ENCODE measurements around the gene B3GALNT2.
"Not testable (repeated sequence)": the region's sequence is repeated elsewhere in the genome, so short reads cannot be mapped to it uniquely, and the experiment has no call there.

The B3GALNT2 gene

GRCh38 chr1:235504122-235504493 lies at the start of gene B3GALNT2:
Gene B3GALNT2 (minus strand): TSS chr1:235504452. CDS start chr1:235504252, 200 bp downstream.
- DNase-seq (ENCODE audit: low read depth in 2 of 2): no peak

DNA sequence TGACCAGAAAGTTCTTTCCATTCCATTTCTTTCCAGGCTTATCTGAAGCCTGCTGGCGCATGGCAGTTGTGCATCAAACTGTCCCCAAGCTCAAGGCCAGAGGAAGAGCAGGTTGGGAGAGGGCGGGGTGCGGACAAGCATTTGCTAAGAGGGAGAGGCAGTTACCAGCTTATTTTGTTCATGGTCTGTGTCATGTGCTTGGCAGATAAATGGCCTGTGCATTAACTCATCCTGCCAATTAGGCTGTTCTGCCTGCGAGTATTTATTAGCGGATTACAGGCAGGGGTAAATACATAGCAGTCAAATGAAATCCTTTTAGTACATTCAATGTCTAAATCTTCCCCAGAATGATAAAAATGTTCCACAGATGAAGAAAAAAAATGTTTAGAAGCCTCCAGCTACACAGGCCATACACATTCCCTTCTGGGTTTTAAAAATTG lies 48.9 kb upstream of the B3GALNT2 start:
- no peak for DNase-seq (ENCODE audit: low read depth in 2 of 2)

- DNase-seq (ENCODE audit: low read depth in 2 of 2): no peak
These were observed 48.0 kb upstream of the B3GALNT2 start for GRCh38 chr1:235552146-235552716.

DNA sequence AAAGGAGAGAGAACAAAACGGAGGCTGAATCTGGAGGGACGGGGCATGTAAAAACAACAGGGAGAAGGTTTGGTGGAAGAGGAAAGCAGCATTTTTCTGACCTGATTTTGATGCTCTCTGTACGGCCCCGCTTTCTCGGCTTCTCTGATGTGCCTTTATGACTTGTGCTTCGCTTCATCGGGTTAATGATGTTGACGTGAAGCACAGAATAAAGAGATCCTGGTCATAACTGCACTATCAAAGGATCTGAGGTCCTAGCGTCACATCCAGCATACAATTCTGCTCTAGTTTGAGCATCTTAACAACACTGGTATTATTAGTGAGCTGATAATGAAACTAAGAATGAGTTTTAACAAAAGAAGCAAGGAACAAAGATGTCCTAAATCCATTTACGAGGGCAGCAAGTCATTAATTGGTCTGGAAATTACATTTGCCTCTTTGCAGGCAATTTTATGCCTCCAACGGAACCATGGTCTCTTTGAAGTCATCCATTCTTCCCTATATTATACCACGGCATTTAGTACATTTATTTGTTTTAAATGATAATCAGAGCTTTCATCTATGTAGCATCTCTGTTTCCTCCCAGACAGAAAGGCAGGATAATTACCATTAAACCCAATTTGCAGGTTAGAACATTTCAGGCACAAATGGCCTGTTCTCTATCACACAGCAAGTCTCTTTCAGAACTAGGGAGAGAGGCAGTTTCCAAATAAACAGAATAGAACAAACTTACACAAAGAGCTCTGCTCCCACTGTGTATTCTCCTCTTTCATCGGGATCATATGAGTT lies 45.3 kb upstream of the B3GALNT2 start:
- DNase-seq (ENCODE audit: low read depth in 2 of 2): no peak

GRCh38 chr1:235546369-235547155 lies 42.3 kb upstream of the B3GALNT2 start:
- not testable (repeated sequence) for DNase-seq (ENCODE audit: low read depth in 2 of 2)

GRCh38 chr1:235545292-235545930 lies 41.2 kb upstream of the B3GALNT2 start:
- DNase-seq (ENCODE audit: low read depth in 2 of 2): no peak

DNA sequence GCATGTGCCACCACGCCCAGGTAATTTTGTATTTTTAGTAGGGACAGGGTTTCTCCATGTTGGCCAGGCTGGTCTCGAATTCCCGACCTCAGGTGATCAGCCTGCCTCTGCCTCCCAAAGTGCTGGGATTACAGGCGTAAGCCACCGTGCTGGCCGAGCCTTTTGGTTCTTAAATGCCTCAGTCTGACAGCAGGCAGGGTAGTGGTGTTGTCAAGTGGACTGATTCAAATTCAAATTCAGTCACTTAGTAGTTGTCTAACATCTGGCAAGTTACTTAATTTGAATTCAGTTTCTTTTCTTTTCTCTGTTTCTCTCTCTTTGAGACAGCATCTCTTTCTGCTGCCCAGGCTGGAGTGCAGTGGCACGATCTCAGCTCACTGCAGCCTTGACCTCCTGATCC lies 38.6 kb upstream of the B3GALNT2 start:
- DNase-seq (ENCODE audit: low read depth in 2 of 2): not testable (repeated sequence)

GRCh38 chr1:235533476-235534168 lies 29.4 kb upstream of the B3GALNT2 start:
- no peak for DNase-seq (ENCODE audit: low read depth in 2 of 2)

GRCh38 chr1:235532360-235532759 lies 28.1 kb upstream of the B3GALNT2 start:
- DNase-seq (ENCODE audit: low read depth in 2 of 2): no peak

- no peak for DNase-seq (ENCODE audit: low read depth in 2 of 2)
These were observed 23.1 kb upstream of the B3GALNT2 start for GRCh38 chr1:235527196-235527814.

GRCh38 chr1:235525314-235525713 lies 21.1 kb upstream of the B3GALNT2 start:
- DNase-seq (ENCODE audit: low read depth in 2 of 2): no peak

GRCh38 chr1:235516862-235517446 lies 12.7 kb upstream of the B3GALNT2 start:
- no peak for DNase-seq (ENCODE audit: low read depth in 2 of 2)

- DNase-seq (ENCODE audit: low read depth in 2 of 2): no peak
These were observed 11.7 kb upstream of the B3GALNT2 start for GRCh38 chr1:235515844-235516512.

- no peak for DNase-seq (ENCODE audit: low read depth in 2 of 2)
These were observed 9.5 kb upstream of the B3GALNT2 start for GRCh38 chr1:235513495-235514366.

GRCh38 chr1:235511470-235512240 lies 7.4 kb upstream of the B3GALNT2 start:
- DNase-seq (ENCODE audit: low read depth in 2 of 2): no peak

GRCh38 chr1:235510823-235511222 lies 6.6 kb upstream of the B3GALNT2 start:
- no peak for DNase-seq (ENCODE audit: low read depth in 2 of 2)

DNA sequence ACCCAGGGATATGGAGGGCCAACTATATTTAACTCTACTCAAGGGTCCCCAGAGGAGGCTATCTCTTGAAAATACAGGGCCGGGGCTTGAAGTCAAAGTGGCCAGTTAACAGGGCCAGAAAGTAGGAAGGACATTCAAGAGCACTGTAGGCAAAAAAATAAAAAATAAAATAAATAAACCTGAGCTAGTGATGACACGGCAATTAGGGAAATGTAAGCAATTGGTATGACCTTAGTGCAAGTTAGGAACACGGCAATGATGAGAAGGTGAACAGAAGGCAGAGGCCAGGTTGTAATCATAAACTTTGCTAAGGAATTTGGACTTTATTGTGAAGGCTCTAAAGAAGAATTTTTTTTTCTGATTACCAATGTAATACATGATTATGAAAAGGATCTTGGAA lies 3.4 kb upstream of the B3GALNT2 start:
- no peak for DNase-seq (ENCODE audit: low read depth in 2 of 2)

DNA sequence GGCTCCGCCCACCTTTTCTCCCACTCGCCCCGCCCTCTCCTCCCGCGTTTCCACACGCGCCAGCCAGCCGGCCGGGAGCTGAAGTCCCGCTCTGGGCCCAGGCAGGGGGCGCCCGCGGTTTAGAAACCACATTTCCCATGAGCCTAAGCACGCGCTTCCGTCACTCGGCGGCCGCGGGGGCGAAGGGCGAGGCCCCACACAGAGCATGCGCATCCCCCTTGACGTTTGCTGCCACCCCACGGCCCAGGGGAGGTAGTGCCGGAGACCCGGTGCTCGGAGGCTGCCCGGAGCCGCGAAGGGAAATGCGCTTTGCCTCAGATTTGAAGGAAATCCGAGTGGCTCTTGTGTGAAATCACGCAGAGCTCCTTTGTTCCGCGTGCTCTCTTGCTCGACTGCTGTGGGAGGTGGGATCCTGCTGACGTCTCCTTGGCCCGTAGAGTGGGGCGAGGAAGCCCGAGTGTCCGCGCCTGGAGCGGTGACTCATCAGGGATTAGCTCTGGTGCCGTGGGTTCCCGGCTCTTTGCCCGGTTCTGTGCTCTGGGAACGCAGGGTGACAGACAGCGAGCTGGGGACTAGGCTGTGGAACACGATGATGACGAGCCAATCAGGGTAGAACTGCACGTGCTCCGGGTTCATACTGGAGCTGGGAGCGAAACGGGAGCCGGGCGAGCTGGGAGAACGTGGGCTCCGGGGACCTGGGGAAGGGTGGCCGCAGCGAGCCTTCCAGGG lies 406 bp upstream of the B3GALNT2 start:
- DNase-seq (ENCODE audit: low read depth in 2 of 2): peak; percentile 96 to 98

All from stimulated activated CD8-positive, alpha-beta memory T cell treated with anti-CD3 and anti-CD28 coated beads, Interleukin-2, amount 100 ng/mL, for 48 hours (primary cell).